Measurements from ENCODE around the gene SAP30L.

SAP30L gene

DNA sequence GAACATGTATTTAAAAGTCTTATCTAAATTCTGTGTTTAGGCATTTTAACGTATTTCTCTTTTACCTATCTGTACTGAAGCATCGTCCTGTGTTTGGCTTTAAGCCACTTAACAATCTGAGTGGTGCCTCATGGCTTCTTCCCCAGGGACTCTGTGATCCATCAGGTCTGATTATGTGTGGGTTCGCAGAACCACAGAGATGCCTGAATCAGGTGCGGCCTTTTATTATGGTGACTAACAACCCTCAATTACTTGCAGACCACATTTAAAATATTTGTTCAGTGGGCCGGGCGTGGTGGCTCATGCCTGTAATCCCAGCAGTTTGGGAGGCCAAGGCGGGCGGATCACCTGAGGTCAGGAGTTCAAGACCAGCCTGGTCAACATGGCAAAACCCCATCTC, 39.6 kb upstream of the SAP30L start:
- no peak for DNase-seq
- in situ Hi-C loops (cut with HindIII; ENCODE audit: low pct_ligation_motif_present, low sequenced_read_pairs), result no loop called here
- Histone ChIP-seq H3K27ac (no peak overlapping the region), H3K4me3 (ENCODE audit: low read depth, low read length) (no peak overlapping the region), H3K27me3 (replicated peaks) (no peaks in the 10 kb centered on the region), H3K36me3 (replicated peaks) (peaks cover 14% of the 10 kb centered on the region)
- TF ChIP-seq, protein P1, sequence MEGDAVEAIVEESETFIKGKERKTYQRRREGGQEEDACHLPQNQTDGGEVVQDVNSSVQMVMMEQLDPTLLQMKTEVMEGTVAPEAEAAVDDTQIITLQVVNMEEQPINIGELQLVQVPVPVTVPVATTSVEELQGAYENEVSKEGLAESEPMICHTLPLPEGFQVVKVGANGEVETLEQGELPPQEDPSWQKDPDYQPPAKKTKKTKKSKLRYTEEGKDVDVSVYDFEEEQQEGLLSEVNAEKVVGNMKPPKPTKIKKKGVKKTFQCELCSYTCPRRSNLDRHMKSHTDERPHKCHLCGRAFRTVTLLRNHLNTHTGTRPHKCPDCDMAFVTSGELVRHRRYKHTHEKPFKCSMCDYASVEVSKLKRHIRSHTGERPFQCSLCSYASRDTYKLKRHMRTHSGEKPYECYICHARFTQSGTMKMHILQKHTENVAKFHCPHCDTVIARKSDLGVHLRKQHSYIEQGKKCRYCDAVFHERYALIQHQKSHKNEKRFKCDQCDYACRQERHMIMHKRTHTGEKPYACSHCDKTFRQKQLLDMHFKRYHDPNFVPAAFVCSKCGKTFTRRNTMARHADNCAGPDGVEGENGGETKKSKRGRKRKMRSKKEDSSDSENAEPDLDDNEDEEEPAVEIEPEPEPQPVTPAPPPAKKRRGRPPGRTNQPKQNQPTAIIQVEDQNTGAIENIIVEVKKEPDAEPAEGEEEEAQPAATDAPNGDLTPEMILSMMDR (IDR thresholded peaks at IDR 0.05; ENCODE audit: low read depth, low read length, missing control alignments), result no peak

DNA sequence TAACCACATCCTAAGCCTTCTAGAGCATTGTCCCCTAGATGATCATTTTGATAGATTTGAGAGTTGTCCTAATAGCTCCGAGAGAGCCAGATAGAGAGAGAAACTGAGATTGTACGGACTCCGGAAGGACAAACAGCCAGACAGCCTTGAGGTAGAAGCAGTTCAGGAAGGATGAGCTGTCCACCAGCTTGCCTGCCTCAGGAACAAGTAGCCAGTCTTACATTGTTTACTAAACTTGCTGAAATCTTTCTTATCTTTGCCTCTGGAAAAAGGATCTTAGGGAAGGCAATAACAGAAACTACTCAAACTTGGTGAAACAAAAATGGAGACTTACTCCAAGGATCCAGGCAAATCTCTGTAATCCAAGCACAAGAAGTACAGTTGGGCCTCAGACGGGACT, 39.0 kb upstream of the SAP30L start:
- no peak overlapping the region for H3K4me3 ChIP-seq (ENCODE audit: low read depth, low read length)
- DNase-seq, result no peak
- no peak overlapping the region for H3K27ac ChIP-seq
- peaks cover 17% of the 10 kb centered on the region for H3K36me3 ChIP-seq (replicated peaks)
- H3K27me3 ChIP-seq (replicated peaks), result no peaks in the 10 kb centered on the region
- in situ Hi-C loops (cut with HindIII; ENCODE audit: low pct_ligation_motif_present, low sequenced_read_pairs), result no loop called here
- TF ChIP-seq, protein P1 (IDR thresholded peaks at IDR 0.05; ENCODE audit: low read depth, low read length, missing control alignments), result no peak

DNA sequence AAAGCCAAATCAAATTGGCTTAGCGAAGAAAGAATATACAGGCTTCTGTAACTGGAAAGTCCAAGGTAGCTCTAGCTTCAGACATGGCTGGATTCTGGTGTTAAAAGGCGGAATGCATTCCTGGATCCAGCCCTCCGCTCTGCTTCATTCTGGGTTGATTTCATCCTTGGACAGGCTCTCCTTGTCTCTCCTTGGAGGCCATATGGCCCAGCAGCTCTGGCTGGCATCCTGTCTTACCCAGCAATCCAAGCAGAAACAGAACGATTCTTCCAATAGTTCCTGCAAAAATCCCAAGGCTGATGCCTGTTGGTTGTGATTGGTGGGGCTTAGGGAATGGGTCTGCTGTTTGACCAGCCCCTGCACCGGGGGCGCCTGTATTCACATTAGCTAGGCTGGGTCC, 37.0 kb upstream of the SAP30L start:
- H3K27me3 ChIP-seq (replicated peaks), result no peaks in the 10 kb centered on the region
- peaks cover 33% of the 10 kb centered on the region for H3K36me3 ChIP-seq (replicated peaks)
- no peak overlapping the region for H3K4me3 ChIP-seq (ENCODE audit: low read depth, low read length)
- DNase-seq, result no peak
- in situ Hi-C loops (cut with HindIII; ENCODE audit: low pct_ligation_motif_present, low sequenced_read_pairs), result no loop called here
- TF ChIP-seq, protein P1 (IDR thresholded peaks at IDR 0.05; ENCODE audit: low read depth, low read length, missing control alignments), result no peak
- H3K27ac ChIP-seq, result no peak overlapping the region

DNA sequence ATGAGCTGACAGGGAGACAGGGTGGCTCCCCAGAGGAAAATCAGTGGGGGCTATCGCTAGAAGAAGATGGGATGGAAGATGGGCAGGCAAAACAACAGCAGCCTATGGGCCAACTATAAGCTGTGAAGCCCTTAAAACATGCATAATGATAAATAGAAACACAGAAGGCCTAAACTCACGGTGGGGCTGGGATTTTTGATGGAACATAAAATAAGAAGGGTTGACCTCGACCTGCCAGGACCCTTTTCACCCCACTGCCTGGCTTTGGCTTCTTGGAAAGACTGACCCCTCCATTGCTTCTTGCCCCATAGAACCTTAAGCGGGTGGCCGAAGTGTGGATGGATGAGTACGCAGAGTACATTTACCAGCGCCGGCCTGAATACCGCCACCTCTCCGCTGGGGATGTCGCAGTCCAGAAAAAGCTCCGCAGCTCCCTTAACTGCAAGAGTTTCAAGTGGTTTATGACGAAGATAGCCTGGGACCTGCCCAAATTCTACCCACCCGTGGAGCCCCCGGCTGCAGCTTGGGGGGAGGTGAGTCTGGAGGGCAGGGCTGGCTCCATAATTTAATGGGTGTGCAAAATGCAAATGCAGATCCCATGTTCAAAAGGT, 36.5 kb upstream of the SAP30L start:
- H3K27ac ChIP-seq, result no peak overlapping the region
- no peak for DNase-seq
- peaks cover 33% of the 10 kb centered on the region for H3K36me3 ChIP-seq (replicated peaks)
- H3K4me3 ChIP-seq (ENCODE audit: low read depth, low read length), result no peak overlapping the region
- H3K27me3 ChIP-seq (replicated peaks), result no peaks in the 10 kb centered on the region
- TF ChIP-seq, protein P1 (IDR thresholded peaks at IDR 0.05; ENCODE audit: low read depth, low read length, missing control alignments), result no peak
- in situ Hi-C loops (cut with HindIII; ENCODE audit: low pct_ligation_motif_present, low sequenced_read_pairs), result no loop called here

DNA sequence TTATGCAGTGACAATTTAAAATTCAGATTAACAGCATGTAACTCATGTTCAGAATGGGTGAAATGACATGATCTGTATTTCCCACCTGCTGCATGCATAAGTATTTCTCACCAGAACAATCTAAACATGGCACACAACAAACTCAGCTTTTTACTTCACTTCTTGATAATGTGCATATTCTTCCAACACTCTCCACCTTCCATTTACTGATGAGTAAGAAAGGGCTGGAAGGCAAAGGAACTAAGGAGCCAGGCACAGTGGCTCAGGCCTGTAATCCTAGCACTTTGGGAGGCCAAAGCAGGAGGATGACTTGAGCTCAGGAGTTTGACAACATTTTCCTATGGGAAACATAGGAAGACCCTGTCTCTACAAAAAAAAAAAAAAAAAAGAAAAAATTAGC, 35.8 kb upstream of the SAP30L start:
- TF ChIP-seq, protein P1 (IDR thresholded peaks at IDR 0.05; ENCODE audit: low read depth, low read length, missing control alignments), result no peak
- in situ Hi-C loops (cut with HindIII; ENCODE audit: low pct_ligation_motif_present, low sequenced_read_pairs), result no loop called here
- H3K36me3 ChIP-seq (replicated peaks), result peaks cover 33% of the 10 kb centered on the region

DNA sequence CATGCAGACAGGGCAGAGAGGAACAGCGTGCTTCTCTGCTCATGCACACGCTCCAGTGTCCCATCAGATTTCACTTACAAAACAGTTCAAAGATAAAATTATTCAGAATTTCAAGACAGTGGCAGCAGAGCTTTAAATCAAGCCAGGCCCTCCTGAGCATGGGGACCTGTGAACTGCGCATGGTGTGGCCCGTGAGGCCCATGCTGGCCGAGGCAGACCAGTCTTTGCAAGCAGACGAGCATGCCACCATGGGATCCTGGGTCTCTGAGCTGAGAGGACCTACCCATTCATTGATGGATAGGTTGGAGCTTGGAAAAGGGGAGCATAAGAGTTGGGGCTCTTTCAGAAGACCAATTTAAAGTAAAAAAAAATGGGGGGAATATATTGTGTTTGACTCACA, 35.0 kb upstream of the SAP30L start:
- in situ Hi-C loops (cut with HindIII; ENCODE audit: low pct_ligation_motif_present, low sequenced_read_pairs), result no loop called here

More for the DNA sequence above, 35.8 kb upstream of the SAP30L start:
- no peak for DNase-seq
- H3K27ac ChIP-seq, result no peak overlapping the region
- H3K27me3 ChIP-seq (replicated peaks), result no peaks in the 10 kb centered on the region
- H3K4me3 ChIP-seq (ENCODE audit: low read depth, low read length), result no peak overlapping the region

More for the DNA sequence above, 35.0 kb upstream of the SAP30L start:
- no peak overlapping the region for H3K4me3 ChIP-seq (ENCODE audit: low read depth, low read length)
- H3K27ac ChIP-seq, result no peak overlapping the region
- no peak for DNase-seq
- TF ChIP-seq, protein P1 (IDR thresholded peaks at IDR 0.05; ENCODE audit: low read depth, low read length, missing control alignments), result no peak
- H3K27me3 ChIP-seq (replicated peaks), result no peaks in the 10 kb centered on the region
- H3K36me3 ChIP-seq (replicated peaks), result peaks cover 33% of the 10 kb centered on the region

Measured in brain microvascular endothelial cell (primary cell).